HepG2 (cell line): Measurements from ENCODE around the gene EMILIN1. TPM values are rescaled to one million over a fixed set of nuclear protein-coding genes. Genes with fewer than 3 reads are reported as not detected.

Experiments
- CC2D1A ChIP-seq: sonication (generic); formaldehyde crosslinking; IDR thresholded peaks from 2 replicates; pipeline ENCODE4 v1.8.1; 2023; ENCODE audit warnings: mild to moderate bottlenecking, missing genetic modification reagents
- CSRNP2 ChIP-seq: sonication (generic); formaldehyde crosslinking; conservative IDR thresholded peaks from 2 replicates; pipeline ENCODE4 v1.8.0; 2022; ENCODE audit warnings: low read depth, missing genetic modification reagents
- CTCF ChIP-seq: sonication (generic); formaldehyde crosslinking; IDR thresholded peaks from 2 replicates; pipeline ENCODE4 v1.5.0; 2020; ENCODE audit warnings: mild to moderate bottlenecking, missing genetic modification reagents, moderate library complexity
- E2F1 ChIP-seq: sonication (generic); formaldehyde crosslinking; IDR thresholded peaks from 2 replicates; pipeline ENCODE4 v1.5.0; 2020; ENCODE audit warnings: missing genetic modification reagents
- EHMT2 ChIP-seq: fragments of 200-600 bp; sonication (generic); IDR thresholded peaks from 2 replicates; pipeline ENCODE4 v1.7.0; 2017; ENCODE audit warnings: antibody characterized with exemption, low read depth, low read length, borderline replicate concordance
- MIXL1 ChIP-seq: IDR thresholded peaks from 2 replicates; pipeline ENCODE4 v1.6.1; 2016
- MXD4 ChIP-seq: IDR thresholded peaks from 2 replicates; pipeline ENCODE4 v1.6.1; 2016; ENCODE audit warnings: mild to moderate bottlenecking, missing biosample characterization, missing genetic modification reagents
- NCOA5 ChIP-seq: sonication (generic); formaldehyde crosslinking; IDR thresholded peaks from 2 replicates; pipeline ENCODE4 v1.4.0; 2020; ENCODE audit warnings: missing genetic modification reagents
- PCBP1 ChIP-seq: fragments of 200-400 bp; formaldehyde crosslinking; IDR thresholded peaks from 2 replicates; pipeline ENCODE4 v1.6.1; 2017; ENCODE audit warnings: mild to moderate bottlenecking, low read depth, low read length, borderline replicate concordance
- TEAD3 ChIP-seq: optimal IDR thresholded peaks from 2 replicates; pipeline ENCODE3; 2016; ENCODE audit warnings: borderline replicate concordance
- TRIM24 ChIP-seq: sonication (generic); formaldehyde crosslinking; IDR thresholded peaks from 2 replicates; pipeline ENCODE4 v1.8.0; 2022; ENCODE audit warnings: mild to moderate bottlenecking, missing genetic modification reagents
- XRCC5 ChIP-seq: fragments of 200-400 bp; formaldehyde crosslinking; optimal IDR thresholded peaks from 2 replicates; pipeline ENCODE3; 2017; ENCODE audit warnings: mild to moderate bottlenecking, low read length
- ZBTB10 ChIP-seq: sonication (generic); formaldehyde crosslinking; IDR thresholded peaks from 2 replicates; pipeline ENCODE4 v1.4.0; 2020; ENCODE audit warnings: missing genetic modification reagents, borderline replicate concordance
- ZBTB46 ChIP-seq: sonication (generic); formaldehyde crosslinking; IDR thresholded peaks from 2 replicates; pipeline ENCODE4 v1.4.0; 2020; ENCODE audit warnings: mild to moderate bottlenecking, missing genetic modification reagents, borderline replicate concordance
- ZNF12 ChIP-seq: sonication (generic); formaldehyde crosslinking; IDR thresholded peaks from 2 replicates; pipeline ENCODE4 v1.5.0; 2020; ENCODE audit warnings: missing genetic modification reagents
- ZNF354B ChIP-seq: sonication (generic); formaldehyde crosslinking; IDR thresholded peaks from 2 replicates; pipeline ENCODE4 v1.8.0; 2022; ENCODE audit warnings: mild to moderate bottlenecking, missing genetic modification reagents
- ZNF430 ChIP-seq: sonication (generic); formaldehyde crosslinking; IDR thresholded peaks from 2 replicates; pipeline ENCODE4 v1.9.0; 2021; ENCODE audit warnings: mild to moderate bottlenecking, missing genetic modification reagents
- ZNF556 ChIP-seq: sonication (generic); formaldehyde crosslinking; IDR thresholded peaks from 2 replicates; pipeline ENCODE4 v1.4.0; 2020; ENCODE audit warnings: mild to moderate bottlenecking, missing genetic modification reagents, borderline replicate concordance
- ZNF577 ChIP-seq: sonication (generic); formaldehyde crosslinking; IDR thresholded peaks from 2 replicates; pipeline ENCODE4 v1.4.0; 2020; ENCODE audit warnings: mild to moderate bottlenecking, low read depth, missing genetic modification reagents, borderline replicate concordance
- ZNF619 ChIP-seq: sonication (generic); formaldehyde crosslinking; IDR thresholded peaks from 2 replicates; pipeline ENCODE4 v1.4.0; 2020; ENCODE audit warnings: mild to moderate bottlenecking, missing genetic modification reagents
- ZNF878 ChIP-seq: sonication (generic); formaldehyde crosslinking; IDR thresholded peaks from 2 replicates; pipeline ENCODE4 v1.8.1; 2023; ENCODE audit warnings: mild to moderate bottlenecking, missing genetic modification reagents, moderate library complexity
- polyA plus RNA-seq, 8 experiments: library from polyadenylated mRNA; depleted of rRNA in 3 of 8; stranded (reverse) in 7 of 8; unstranded in 1 of 8; fragments of >200 nt; fragmentation: Illumina TruSeq in 4 of 8; extraction: Trizol in 4 of 8; gene quantifications; 2 replicates each; pipeline versions ENCODE4 v1.2.1 to v1.2.3, GENCODE V29; 2011 to 2016; ENCODE audit warnings: low read depth in 4 of 8, missing spikeins in 1 of 8, mixed read lengths in 1 of 8; ENCODE audit not compliant: insufficient read depth in 1 of 8
- total RNA-seq, 5 experiments: library from RNA; depleted of rRNA; stranded (reverse); fragments of >200 nt; fragmentation: Illumina TruSeq; extraction: Trizol; gene quantifications; 2 replicates each; pipeline ENCODE4 v1.2.3, GENCODE V29; 2016; ENCODE audit warnings: low read depth in 1 of 5

Gene EMILIN1
- total and polyA plus RNA-seq, 2 of the 13 experiments (the other 11 are each of a cell fraction or from before 2014, with no cell fraction given), result 8.1 to 9.7 TPM

GRCh38 chr2:27092696-27093429 lies 14.4 kb downstream of the EMILIN1 start (continued):
- TF ChIP-seq ZBTB10 (CRISPR knock-in tag), result peak; percentile 83; the same call in 1 of the 2 replicates
- peak; percentile 78; the same call in 1 of the 2 replicates for TF ChIP-seq MIXL1
- TF ChIP-seq TRIM24, result no peak
- TF ChIP-seq ZNF878 (CRISPR knock-in tag), result peak; percentile 89; the same call in 1 of the 2 replicates
- TF ChIP-seq E2F1 (CRISPR knock-in tag), result no peak
- TF ChIP-seq ZNF577, result no peak
- peak; percentile 99 for TF ChIP-seq ZNF430
- TF ChIP-seq ZNF619 (CRISPR knock-in tag), result peak; percentile 58; the same call in 1 of the 2 replicates
- no peak for TF ChIP-seq CC2D1A (CRISPR knock-in tag)
- TF ChIP-seq EHMT2, result no peak
- TF ChIP-seq XRCC5, result peak; percentile 85
- no peak for TF ChIP-seq ZNF12 (CRISPR knock-in tag)
- TF ChIP-seq NCOA5 (CRISPR knock-in tag), result no peak
- no peak for TF ChIP-seq ZBTB46 (CRISPR knock-in tag)
- peak; percentile 70; the same call in 1 of the 2 replicates for TF ChIP-seq MXD4 (CRISPR knock-in tag)
- peak; percentile 11 for TF ChIP-seq TEAD3 (CRISPR knock-in tag)
- peak; percentile 82; the same call in 1 of the 2 replicates for TF ChIP-seq ZNF556
- TF ChIP-seq CTCF, result peak; percentile 47
- no peak for TF ChIP-seq PCBP1
- TF ChIP-seq CSRNP2, result no peak
- TF ChIP-seq ZNF354B, result peak; percentile 96
